Heart left ventricle (tissue), 16 donors: Measurements from ENCODE around the gene INSR. TPM values are rescaled to one million over a fixed set of nuclear protein-coding genes. Genes with fewer than 3 reads are reported as not detected.

Experiments used
- ATAC-seq, 4 donors: fragments of 200-7000 bp; cut with Tn5 transposase; one replicate each; pipeline ENCODE4 v1.9.1; 2020 to 2022; ENCODE audit warnings: moderate library complexity in 4 of 4, mild to moderate bottlenecking in 3 of 4, moderate number of reproducible peaks in 1 of 4
- DNase-seq, 5 donors: peaks; one replicate each; pipeline ENCODE4 v3.0.0-alpha.2; 2020
- H3K27ac ChIP-seq, 12 donors: fragments of 200-600 bp; sonication (generic) in 4 of 12; one replicate each; pipeline versions ENCODE4 v1.5.0 to v1.8.0; 2016 to 2022; ENCODE audit warnings: mild to moderate bottlenecking in 2 of 12
- H3K27me3 ChIP-seq, 9 donors: fragments of 200-600 bp; sonication (generic) in 2 of 9; one replicate each; pipeline versions ENCODE4 v1.5.1 to v1.8.0; 2016 to 2022; ENCODE audit warnings: mild to moderate bottlenecking in 3 of 9
- H3K36me3 ChIP-seq, 9 donors: fragments of 200-600 bp; sonication (generic) in 2 of 9; one replicate each; pipeline versions ENCODE4 v1.5.0 to v1.8.0; 2018 to 2022; ENCODE audit warnings: mild to moderate bottlenecking in 2 of 9
- H3K4me1 ChIP-seq, 12 donors: fragments of 200-600 bp; sonication (generic) in 4 of 12; one replicate each; pipeline versions ENCODE4 v1.5.0 to v1.8.0; 2016 to 2022; ENCODE audit warnings: mild to moderate bottlenecking in 3 of 12
- H3K4me3 ChIP-seq, 12 donors: fragments of 200-600 bp; sonication (generic) in 4 of 12; one replicate each; pipeline versions ENCODE4 v1.5.0 to v1.8.0; 2017 to 2022; ENCODE audit warnings: mild to moderate bottlenecking in 9 of 12, moderate library complexity in 4 of 12
- H3K9me3 ChIP-seq, 12 donors: fragments of 200-600 bp; sonication (generic) in 4 of 12; one replicate each; pipeline versions ENCODE4 v1.5.0 to v1.8.0; 2016 to 2022; ENCODE audit warnings: mild to moderate bottlenecking in 1 of 12
- CTCF ChIP-seq, 12 donors: fragments of 200-600 bp; sonication (generic) in 4 of 12; IDR thresholded peaks; one replicate each; pipeline versions ENCODE4 v1.5.0 to v1.8.0; 2018 to 2022; ENCODE audit warnings: antibody characterized with exemption in 12 of 12, mild to moderate bottlenecking in 5 of 12
- POLR2A ChIP-seq, 2 donors: fragments of 450-650 bp; IDR thresholded peaks; one replicate each; pipeline ENCODE4 v1.6.1; 2017; ENCODE audit warnings: antibody characterized with exemption in 2 of 2, mild to moderate bottlenecking in 2 of 2, moderate library complexity in 2 of 2
- WGBS, 4 donors: extraction: QIAGEN DNeasy Blood & Tissue Kit in 2 of 4; methylation state at CpG; one replicate each; pipeline versions ENCODE4 v1.1.5 to v1.1.7; 2013 to 2018; 5-methylcytosine and 5-hydroxymethylcytosine counted together
- intact Hi-C, 10 donors: fragments of 100-400 bp; cut with DNase I; formaldehyde crosslinking; loops; one replicate each; pipeline versions ENCODE4 v1.11.1 to v1.14.2; 2022
- polyA plus RNA-seq, 2 donors: library from polyadenylated mRNA; stranded (reverse); fragments of 200-250 nt; gene quantifications; one replicate each; pipeline ENCODE4 v1.2.3, GENCODE V29; 2013
- total RNA-seq, 9 donors: library from RNA; depleted of rRNA in 2 of 9; stranded (reverse); fragments of >200 nt in 2 of 9; fragmentation: NEBNext Ultra II Directional in 3 of 9; extraction: Animal tissue kit (Norgen Biotek cat#: 25700) in 3 of 9; gene quantifications; one replicate each; pipeline versions ENCODE4 v1.1.0 to v1.2.4, GENCODE V29; 2016 to 2023
- donor health status: ischemic (EF 13 %, LVEDD 7.1; RV severe dilation, severe dysfunction).
- donor health status: healthy with polysubstance abuse.
- donor health status: DM: no; HTN: yes; CAD: no.
- donor health status: DM: no; HTN: no; CAD: no.
- donor health status: ischemic (EF 25% LVEDD 6.9; RV normal size, moderate dysfunction).
- donor health status: ischemic (EF 25% LVEDD 5.7; RV mildly dilated, moderate dysfunction).
- donor health status: healthy.
- donor health status: DM: yes; HTN: yes; CAD: no.
- donor health status: ischemic (EF 35%, LVEDD 5.7; RV mildly dilated, moderate dysfunction).
- donor health status: nonischemic (EF 11% LVEDD 7.7; RV severe dilation, severe dysfunction).
- donor health status: DM: yes; HTN: yes; CAD: no.
- donor health status: PGD.
- donor health status: ischemic (EF 29% LVEDD 5.4; RV normal size, mild dysfunction).
- donor health status: nonischemic (EF 23%, LVEDD 6.1; RV moderate dilation, normal function).

INSR gene
- total and polyA plus RNA-seq, 11 donors = 28.7 to 221 (median 98.8) TPM

DNA sequence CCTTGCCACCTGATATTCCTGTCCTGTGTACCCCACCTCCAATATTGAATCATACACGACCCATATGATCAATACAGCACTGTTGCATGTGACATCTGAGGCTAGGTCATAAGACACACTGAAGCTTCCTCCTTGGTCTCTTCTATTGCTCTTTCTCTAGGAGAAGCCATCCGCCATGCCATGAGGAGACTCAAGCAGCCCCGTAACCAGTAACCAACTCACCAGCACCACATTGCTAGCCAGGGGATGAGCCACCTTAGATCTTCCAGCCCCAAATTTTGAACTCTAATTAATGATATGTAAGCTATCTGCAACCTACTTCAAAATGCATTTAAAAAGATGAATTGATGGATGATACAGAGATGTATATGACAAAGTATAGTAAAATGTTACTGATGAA lies 196.1 kb downstream of the INSR start:
- 93 to 100% (median 96%) methylated on average over 3 of the region's 3 CpGs for WGBS, 4 donors
- TF ChIP-seq CTCF (IDR thresholded peaks at IDR 0.05) (no peak), POLR2A (IDR thresholded peaks at IDR 0.05) (no peak)
- Histone ChIP-seq H3K9me3 (peaks cover 0 to 49% (median 16%) of the 10 kb centered on the region in 12 donors), H3K4me3 (peak overlapping the region in 11 of 12 donors; percentile 45 to 91 (median 64)), H3K27ac (peak overlapping the region in 8 of 12 donors; percentile 91 to 98 (median 94)), H3K27me3 (no peaks in the 10 kb centered on the region), H3K36me3 (no peaks in the 10 kb centered on the region), H3K4me1 (peaks cover 0 to 12% (median 4%) of the 10 kb centered on the region in 12 donors)
- intact Hi-C loops = loop anchor here in 1 of 10 donors (1.0 kb wide), 1 partner anchor 29 kb away; the partner anchor contains the start of gene ZNF557
- DNase-seq = no peak
- ATAC-seq = no peak

DNA sequence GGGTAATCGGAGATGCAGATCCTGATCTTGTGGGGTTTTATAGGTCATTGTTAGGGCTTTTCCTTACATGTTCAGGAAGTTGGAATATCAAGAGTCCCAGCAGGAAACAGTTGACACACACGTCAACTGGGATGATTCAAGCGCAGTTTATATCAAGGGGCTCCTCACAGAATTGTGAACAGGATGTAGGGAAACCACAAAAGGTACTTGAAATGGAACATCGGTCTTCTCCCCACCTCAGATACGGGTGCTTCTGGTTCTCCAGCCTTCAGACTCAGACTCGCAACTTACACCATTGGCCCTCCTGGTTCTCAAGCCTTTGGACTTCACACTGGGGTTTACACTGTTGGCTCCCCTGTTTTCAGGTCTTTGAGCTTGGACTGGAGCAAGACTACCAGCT lies 205.2 kb downstream of the INSR start:
- DNase-seq (no peak), ATAC-seq (no peak)
- Histone ChIP-seq H3K4me3 (no peak overlapping the region), H3K36me3 (peaks cover 5 to 66% (median 6%) of the 10 kb centered on the region in 9 donors), H3K4me1 (no peaks in the 10 kb centered on the region), H3K9me3 (peaks cover under 1 to 99% (median 67%) of the 10 kb centered on the region in 12 donors), H3K27me3 (no peaks in the 10 kb centered on the region), H3K27ac (no peak overlapping the region)
- WGBS, 4 donors = 89 to 97% (median 94%) methylated on average over 6 of the region's 6 CpGs
- intact Hi-C loops = no loop called here
- TF ChIP-seq CTCF (IDR thresholded peaks at IDR 0.05) (no peak), POLR2A (IDR thresholded peaks at IDR 0.05) (no peak)

GRCh38 chr19:7083076-7083956 lies 210.9 kb downstream of the INSR start:
- intact Hi-C loops = no loop called here
- WGBS, 4 donors = 95 to 97% (median 97%) methylated on average over 15 of the region's 15 CpGs
- DNase-seq = no peak

More at GRCh38 chr19:7083076-7083956, 210.9 kb downstream of the INSR start:
- Histone ChIP-seq H3K4me3 (no peak overlapping the region), H3K27ac (no peak overlapping the region), H3K36me3 (peaks cover 48 to 92% (median 63%) of the 10 kb centered on the region in 9 donors), H3K27me3 (no peaks in the 10 kb centered on the region), H3K9me3 (peaks cover 14 to 100% (median 97%) of the 10 kb centered on the region in 12 donors), H3K4me1 (no peaks in the 10 kb centered on the region)
- no peak for ATAC-seq
- TF ChIP-seq CTCF (IDR thresholded peaks at IDR 0.05) (no peak), POLR2A (IDR thresholded peaks at IDR 0.05) (no peak)
